GM23248 (cell line): ENCODE results near the gene PTPRK.

ENCODE experiments used
- EZH2 ChIP-seq: fragments of 200-600 bp; sonication (generic); IDR thresholded peaks from 2 replicates; pipeline ENCODE4 v1.6.1; 2018; ENCODE audit warnings: antibody characterized with exemption, mild to moderate bottlenecking; ENCODE audit not compliant: insufficient read depth, poor library complexity, severe bottlenecking
- EZH2phosphoT487 ChIP-seq: fragments of 200-600 bp; sonication (generic); IDR thresholded peaks from 2 replicates; pipeline ENCODE4 v1.6.1; 2018; ENCODE audit warnings: antibody characterized with exemption, moderate library complexity, mild to moderate bottlenecking, low read depth; ENCODE audit not compliant: insufficient read depth

GRCh38 chr6:128156321-128157111 lies 363.9 kb downstream of the PTPRK start:
- TF ChIP-seq EZH2 (no peak), EZH2phosphoT487 (no peak)
